Activated T-cell treated with anti-CD3 and anti-CD28 coated beads for 24 hours (primary cell): ENCODE results near the gene RALGPS2.
"Not testable (repeated sequence)": the region's sequence is repeated elsewhere in the genome, so short reads cannot be mapped to it uniquely, and the experiment has no call there.

Source experiments
- DNase-seq: peaks from one replicate; pipeline ENCODE4 v3.0.0-alpha.2; 2020; ENCODE audit warnings: low read depth

RALGPS2 gene

DNA sequence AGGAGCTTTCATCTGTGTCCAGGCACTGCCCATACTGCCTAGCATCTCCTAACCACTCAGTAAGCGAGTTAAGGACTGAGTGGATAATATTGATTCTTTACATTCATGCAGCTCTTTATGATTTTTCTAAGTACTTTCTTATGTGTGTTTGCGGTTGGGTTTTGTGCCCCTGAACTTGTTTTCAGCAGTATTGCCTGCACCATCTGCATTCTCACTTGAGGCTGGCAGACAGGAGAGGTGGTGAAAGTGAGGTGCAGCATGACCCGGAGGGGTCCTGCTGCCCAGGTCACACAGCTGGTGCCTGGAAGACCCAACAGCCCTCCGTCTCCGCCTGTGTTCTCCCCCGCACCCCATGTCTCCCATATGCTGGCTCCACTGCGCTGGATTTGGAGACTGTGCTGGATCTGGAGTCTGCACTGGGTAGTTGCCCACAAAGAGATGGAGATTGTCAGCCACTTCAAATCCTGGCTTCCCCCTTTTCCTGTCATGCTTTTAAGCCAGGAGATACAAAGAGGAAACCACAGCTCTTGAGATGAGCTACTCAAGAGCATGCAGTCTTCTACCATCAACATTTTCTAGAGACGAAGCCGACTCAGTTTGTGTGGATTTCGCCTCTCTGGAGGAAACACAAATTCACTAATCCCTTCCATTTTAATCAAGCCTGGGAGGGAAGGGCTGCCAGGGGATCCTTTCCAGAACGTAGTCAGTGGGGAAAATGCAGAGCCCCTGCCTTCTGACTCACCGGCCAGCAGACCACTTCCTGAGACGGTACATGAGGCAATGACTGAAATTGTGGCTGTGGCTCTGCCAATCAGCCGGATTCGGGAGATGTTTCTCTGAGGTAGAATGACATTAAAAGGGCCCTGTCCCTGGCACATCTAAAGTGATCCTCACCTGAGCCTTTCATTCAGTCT lies 217.5 kb downstream of the RALGPS2 start:
- no peak for DNase-seq

GRCh38 chr1:178944729-178945128 lies 219.7 kb downstream of the RALGPS2 start:
- no peak for DNase-seq

- DNase-seq: no peak
These were observed 220.8 kb downstream of the RALGPS2 start for GRCh38 chr1:178945763-178946266.

DNA sequence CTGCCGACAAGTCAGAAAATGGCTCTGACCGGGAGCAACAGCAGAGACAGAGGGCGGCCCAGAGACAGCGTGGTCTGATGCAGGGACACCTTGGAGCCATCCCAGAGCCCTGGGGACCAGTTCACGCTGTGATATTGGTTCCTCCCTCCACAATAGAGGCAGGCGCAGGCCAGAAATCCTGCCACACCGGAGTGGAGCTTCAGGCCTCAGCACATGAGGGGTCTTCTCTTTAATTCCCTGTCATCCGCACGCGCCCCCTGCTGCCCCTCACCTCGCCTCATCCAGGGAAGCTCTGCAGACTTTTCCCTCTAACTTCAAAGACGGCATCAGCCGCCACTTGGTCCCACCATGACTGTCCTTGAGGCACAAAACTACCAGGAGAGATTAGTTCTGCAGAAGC lies 221.4 kb downstream of the RALGPS2 start:
- no peak for DNase-seq

GRCh38 chr1:178946855-178947676 lies 222.0 kb downstream of the RALGPS2 start:
- no peak for DNase-seq

- no peak for DNase-seq
These were observed 222.6 kb downstream of the RALGPS2 start for GRCh38 chr1:178947677-178947981.

DNA sequence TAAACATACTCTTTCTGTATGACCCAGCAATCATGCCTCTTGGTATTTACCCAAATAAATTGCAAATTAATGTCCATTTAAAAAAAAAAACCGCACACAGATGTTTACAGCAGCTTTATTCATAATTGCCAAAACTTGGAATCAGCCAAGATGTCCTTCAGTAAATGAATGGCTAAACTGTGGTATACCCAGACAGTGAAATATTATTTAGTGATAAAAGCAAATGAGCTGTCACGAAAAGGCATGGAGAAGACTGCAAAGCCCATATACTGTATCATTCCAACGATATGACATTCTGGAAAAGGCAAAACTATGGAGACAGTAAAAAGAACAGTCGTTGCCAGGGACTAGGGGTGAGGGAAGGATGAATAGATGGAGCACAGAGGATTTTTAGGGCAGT lies 223.6 kb downstream of the RALGPS2 start:
- no peak for DNase-seq

- DNase-seq: not testable (repeated sequence)
These were observed 224.8 kb downstream of the RALGPS2 start for GRCh38 chr1:178949866-178950265.

DNA sequence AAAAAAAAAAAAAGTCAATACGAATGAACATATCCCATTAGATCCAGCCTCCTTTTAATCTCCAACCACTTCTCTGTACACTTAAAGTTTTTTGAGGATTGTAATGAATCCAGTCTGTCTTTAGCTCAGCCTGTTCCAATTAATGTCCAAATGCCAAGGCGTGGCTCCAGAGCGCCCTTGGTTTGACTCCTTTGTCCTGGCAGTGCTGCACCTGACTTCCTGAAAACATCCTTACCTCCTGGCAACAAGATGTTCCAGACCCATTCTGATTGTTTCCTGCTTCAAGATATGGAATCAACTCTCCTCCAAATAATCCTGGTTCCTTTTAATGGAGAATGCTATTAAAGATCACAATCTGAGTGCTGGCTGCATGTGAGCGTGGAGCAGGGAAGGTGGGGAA lies 226.6 kb downstream of the RALGPS2 start:
- no peak for DNase-seq

DNA sequence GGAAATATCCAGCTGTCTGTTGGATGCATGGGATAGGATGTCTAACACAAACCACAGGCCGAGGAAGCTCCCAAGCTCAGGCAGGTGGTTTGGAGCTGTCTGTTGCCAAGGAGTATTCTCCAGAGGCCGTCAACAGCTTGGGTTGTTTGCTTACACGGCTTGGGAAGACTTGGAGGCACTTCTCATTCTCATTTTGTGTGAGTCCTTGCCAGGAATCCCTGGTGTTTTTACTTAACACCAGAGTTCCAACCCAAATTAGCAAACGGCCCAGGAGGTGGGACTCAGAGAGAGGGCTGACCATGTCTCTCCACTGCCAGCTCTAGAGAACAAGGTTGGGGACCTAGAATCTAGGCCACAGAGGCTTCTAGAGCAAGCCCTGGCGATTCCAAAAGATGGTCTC lies 228.0 kb downstream of the RALGPS2 start:
- no peak for DNase-seq

- no peak for DNase-seq
These were observed 228.7 kb downstream of the RALGPS2 start for GRCh38 chr1:178953538-178954324.

DNA sequence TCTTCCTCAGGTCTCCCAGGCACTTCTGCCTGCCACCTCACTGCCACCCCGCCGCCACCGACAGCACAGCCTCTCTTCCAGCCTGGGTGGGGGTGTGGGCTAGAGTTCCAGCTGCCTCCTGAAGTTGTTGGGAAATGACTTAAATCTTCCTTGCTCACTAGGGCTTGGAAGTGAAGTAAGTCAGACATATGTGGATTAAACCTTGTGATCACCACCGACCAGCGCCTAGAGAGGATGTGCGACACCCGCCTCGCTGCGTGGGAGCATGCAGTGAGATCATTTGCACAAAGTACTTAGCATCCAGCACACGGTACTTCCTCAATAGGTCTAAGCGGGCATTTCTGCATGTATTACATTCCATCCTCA lies 229.3 kb downstream of the RALGPS2 start:
- DNase-seq: no peak

DNA sequence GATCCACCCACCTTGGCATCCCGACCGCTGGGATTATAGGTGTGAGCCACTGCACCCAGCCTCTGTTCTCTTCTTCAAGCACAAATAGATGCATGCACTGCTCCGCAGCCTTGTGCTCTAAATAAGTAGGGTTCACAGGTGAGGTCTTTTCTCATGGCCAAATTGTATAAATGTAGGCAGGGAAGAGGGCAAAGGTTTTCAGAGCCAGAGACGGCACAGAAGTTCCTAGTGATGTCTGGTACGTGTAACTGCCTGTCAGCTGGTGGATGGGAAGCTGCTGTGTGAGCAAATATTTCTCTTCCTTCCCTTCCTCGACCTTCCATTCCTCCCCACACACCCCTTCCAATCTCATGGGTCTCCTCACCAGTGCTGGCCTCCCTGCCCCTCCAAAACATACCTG lies 229.9 kb downstream of the RALGPS2 start:
- DNase-seq: no peak

DNA sequence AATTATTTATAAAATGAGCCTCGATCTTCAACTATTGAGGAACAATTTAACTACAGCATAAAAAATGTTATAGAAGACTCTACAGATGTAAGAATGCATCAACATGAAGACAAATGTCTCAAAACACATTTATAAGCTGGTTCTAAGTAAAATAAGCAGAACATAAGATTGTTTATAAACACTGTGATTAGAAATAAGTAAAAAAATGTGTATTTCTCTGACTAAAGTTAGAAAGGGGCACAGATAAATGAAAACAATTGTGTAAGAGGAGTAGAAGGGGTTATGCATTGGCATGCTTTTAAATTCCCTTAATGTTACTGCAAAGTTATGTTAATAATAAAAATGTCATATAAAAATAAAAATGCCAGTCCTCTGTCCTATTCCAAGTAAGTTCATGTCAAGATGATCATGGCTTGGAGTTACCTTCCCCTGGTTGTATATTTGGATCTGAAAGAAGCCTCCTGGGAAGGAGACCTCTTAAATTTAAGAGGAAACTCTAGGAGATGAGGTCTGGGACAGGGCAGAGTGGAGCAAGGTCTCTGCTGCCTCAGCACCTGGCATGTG lies 230.4 kb downstream of the RALGPS2 start:
- no peak for DNase-seq

GRCh38 chr1:178958491-178958890 lies 233.4 kb downstream of the RALGPS2 start:
- no peak for DNase-seq

DNA sequence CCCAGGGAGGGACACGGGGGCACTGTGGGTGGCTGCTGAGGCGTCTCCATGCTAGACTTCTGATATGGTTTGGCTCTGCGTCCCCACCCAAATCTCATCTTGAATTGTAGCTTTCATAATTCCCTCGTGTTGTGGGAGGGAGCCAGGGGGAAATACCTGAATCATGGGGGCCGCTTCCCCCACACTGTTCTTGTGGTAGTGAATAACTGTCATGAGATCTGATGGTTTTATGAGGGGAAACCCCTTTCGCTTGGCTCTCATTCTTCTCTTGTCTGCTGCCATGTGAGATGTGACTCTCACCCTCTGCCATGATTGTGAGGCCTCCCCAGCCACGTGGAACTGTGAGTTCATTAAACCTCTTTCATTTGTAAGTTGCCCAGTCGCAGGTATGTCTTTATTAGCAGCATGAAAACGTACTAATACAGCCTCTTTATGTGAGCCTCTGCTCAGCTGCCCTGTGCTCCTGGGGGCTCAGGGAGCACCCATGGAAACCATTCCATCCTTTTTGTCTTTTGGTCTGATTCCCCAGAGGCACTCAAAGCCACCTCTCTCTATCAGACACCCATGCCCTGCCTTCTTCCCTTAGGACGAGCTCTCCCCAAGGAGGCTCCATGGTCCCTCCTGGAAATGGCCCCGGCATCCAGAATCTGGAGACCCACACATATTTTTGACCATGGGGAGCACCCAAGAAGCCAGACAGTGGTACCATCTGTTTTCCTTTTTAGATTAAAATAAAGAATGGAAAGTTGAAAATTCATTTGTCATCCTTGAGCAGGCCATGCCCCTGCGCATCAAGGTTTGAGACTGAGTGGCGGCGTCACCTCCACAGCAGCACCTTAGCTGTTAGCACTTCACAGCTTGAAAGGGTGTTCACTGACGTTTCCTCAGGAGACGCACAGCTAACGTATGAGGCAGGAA lies 234.8 kb downstream of the RALGPS2 start:
- DNase-seq: no peak

- DNase-seq: no peak
These were observed 235.6 kb downstream of the RALGPS2 start for GRCh38 chr1:178960482-178961240.

GRCh38 chr1:178961331-178961730 lies 236.3 kb downstream of the RALGPS2 start:
- DNase-seq: no peak

- no peak for DNase-seq
These were observed 236.8 kb downstream of the RALGPS2 start for GRCh38 chr1:178961868-178962267.
